NCI-H1694 treated with DMSO at 0.1 percent for 48 hours (cell line): ENCODE measurements around the gene CIBAR2.

Experiments
- DNase-seq: peaks from one replicate; lab custom pipeline; 2025; lab: John Stamatoyannopoulos, UW

Gene CIBAR2

GRCh38 chr16:85103114-85104079 is 8.9 kb downstream of the CIBAR2 start:
- DNase-seq: no peak

- no peak for DNase-seq
Measured at GRCh38 chr16:85101956-85102630, 10.2 kb downstream of the CIBAR2 start.

GRCh38 chr16:85100265-85100664 is 12.0 kb downstream of the CIBAR2 start:
- DNase-seq: no peak

- no peak for DNase-seq
Measured at GRCh38 chr16:85098565-85098964, 13.7 kb downstream of the CIBAR2 start.

GRCh38 chr16:85096921-85097320 is 15.4 kb downstream of the CIBAR2 start:
- DNase-seq: no peak

GRCh38 chr16:85094812-85095211 is 17.5 kb downstream of the CIBAR2 start:
- DNase-seq: no peak

GRCh38 chr16:85094176-85094805 is 18.0 kb downstream of the CIBAR2 start:
- DNase-seq: no peak

GRCh38 chr16:85093705-85094104 is 18.6 kb downstream of the CIBAR2 start:
- DNase-seq: no peak

- DNase-seq: no peak
Measured at GRCh38 chr16:85092851-85093250, 19.4 kb downstream of the CIBAR2 start.

- no peak for DNase-seq
Measured at GRCh38 chr16:85092309-85092708, 20.0 kb downstream of the CIBAR2 start.

GRCh38 chr16:85091522-85091910 is 20.8 kb downstream of the CIBAR2 start:
- no peak for DNase-seq

- no peak for DNase-seq
Measured at GRCh38 chr16:85090873-85091521, 21.3 kb downstream of the CIBAR2 start.

- DNase-seq: no peak
Measured at GRCh38 chr16:85090181-85090580, 22.1 kb downstream of the CIBAR2 start.

- no peak for DNase-seq
Measured at GRCh38 chr16:85089525-85089924, 22.7 kb downstream of the CIBAR2 start.

- DNase-seq: no peak
Measured at GRCh38 chr16:85088570-85089199, 23.6 kb downstream of the CIBAR2 start.

- no peak for DNase-seq
Measured at GRCh38 chr16:85087899-85088569, 24.2 kb downstream of the CIBAR2 start.

GRCh38 chr16:85086347-85087291 is 25.7 kb downstream of the CIBAR2 start:
- DNase-seq: peak; percentile 71

- DNase-seq: no peak
Measured at GRCh38 chr16:85085721-85086120, 26.6 kb downstream of the CIBAR2 start.

- DNase-seq: no peak
Measured at GRCh38 chr16:85084841-85085510, 27.3 kb downstream of the CIBAR2 start.
